ENCODE measurements around the gene EPHA4.

DNA sequence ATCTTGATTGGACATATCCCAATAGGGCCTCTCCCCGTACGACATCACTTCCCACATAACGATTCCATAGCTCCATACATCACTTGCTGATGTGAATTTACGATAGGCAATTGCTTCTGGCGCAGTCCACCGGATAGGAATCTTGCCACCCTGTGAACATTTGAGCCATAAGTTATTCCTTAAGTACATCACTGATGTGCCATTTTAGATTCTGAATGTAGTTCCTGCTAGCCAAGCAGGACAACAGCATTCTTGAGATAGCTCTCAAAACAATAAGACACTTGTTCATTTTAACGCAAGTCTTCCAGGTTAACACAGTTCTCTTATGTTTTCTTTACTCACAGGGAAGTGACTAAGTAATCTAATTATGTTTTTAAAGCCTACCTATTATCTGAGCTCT lies 138.0 kb downstream of the EPHA4 start:
- TF ChIP-seq, protein P1, sequence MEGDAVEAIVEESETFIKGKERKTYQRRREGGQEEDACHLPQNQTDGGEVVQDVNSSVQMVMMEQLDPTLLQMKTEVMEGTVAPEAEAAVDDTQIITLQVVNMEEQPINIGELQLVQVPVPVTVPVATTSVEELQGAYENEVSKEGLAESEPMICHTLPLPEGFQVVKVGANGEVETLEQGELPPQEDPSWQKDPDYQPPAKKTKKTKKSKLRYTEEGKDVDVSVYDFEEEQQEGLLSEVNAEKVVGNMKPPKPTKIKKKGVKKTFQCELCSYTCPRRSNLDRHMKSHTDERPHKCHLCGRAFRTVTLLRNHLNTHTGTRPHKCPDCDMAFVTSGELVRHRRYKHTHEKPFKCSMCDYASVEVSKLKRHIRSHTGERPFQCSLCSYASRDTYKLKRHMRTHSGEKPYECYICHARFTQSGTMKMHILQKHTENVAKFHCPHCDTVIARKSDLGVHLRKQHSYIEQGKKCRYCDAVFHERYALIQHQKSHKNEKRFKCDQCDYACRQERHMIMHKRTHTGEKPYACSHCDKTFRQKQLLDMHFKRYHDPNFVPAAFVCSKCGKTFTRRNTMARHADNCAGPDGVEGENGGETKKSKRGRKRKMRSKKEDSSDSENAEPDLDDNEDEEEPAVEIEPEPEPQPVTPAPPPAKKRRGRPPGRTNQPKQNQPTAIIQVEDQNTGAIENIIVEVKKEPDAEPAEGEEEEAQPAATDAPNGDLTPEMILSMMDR (conservative IDR thresholded peaks at IDR 0.05; ENCODE audit: low read length): no peak
- no peak for TF ChIP-seq EZH2phosphoT487 (IDR thresholded peaks at IDR 0.05; ENCODE audit: borderline replicate concordance, low read depth, low read length)
